ENCODE data around the gene CTBP2.

Gene CTBP2

GRCh38 chr10:125002423-125003145 lies 157.8 kb downstream of the CTBP2 start:
- H3K4me2 ChIP-seq (ENCODE audit: low read length) = no peak overlapping the region
- H3K27me3 ChIP-seq (ENCODE audit: control insufficient read depth, insufficient read depth, low read length) = no peaks in the 10 kb centered on the region
- H3K4me1 ChIP-seq (ENCODE audit: control insufficient read depth, insufficient read depth, low read length) = peaks cover 27% of the 10 kb centered on the region
- H3K4me3 ChIP-seq (ENCODE audit: low read length) = no peak overlapping the region
- H3K9ac ChIP-seq (ENCODE audit: low read depth, low read length) = no peak overlapping the region
- no peaks in the 10 kb centered on the region for H3K9me3 ChIP-seq (replicated peaks; ENCODE audit: low read length)
- H3K36me3 ChIP-seq (ENCODE audit: insufficient read depth, low read length) = peaks cover 71% of the 10 kb centered on the region

GRCh38 chr10:125002047-125002422 lies 158.3 kb downstream of the CTBP2 start:
- Histone ChIP-seq H3K4me2 (ENCODE audit: low read length) (no peak overlapping the region), H3K4me3 (ENCODE audit: low read length) (no peak overlapping the region), H3K27me3 (ENCODE audit: control insufficient read depth, insufficient read depth, low read length) (no peaks in the 10 kb centered on the region), H3K9me3 (replicated peaks; ENCODE audit: low read length) (no peaks in the 10 kb centered on the region), H3K36me3 (ENCODE audit: insufficient read depth, low read length) (peaks cover 75% of the 10 kb centered on the region), H3K9ac (ENCODE audit: low read depth, low read length) (no peak overlapping the region), H3K4me1 (ENCODE audit: control insufficient read depth, insufficient read depth, low read length) (peaks cover 21% of the 10 kb centered on the region)

GRCh38 chr10:125001313-125002046 lies 158.9 kb downstream of the CTBP2 start:
- Histone ChIP-seq H3K4me1 (ENCODE audit: control insufficient read depth, insufficient read depth, low read length) (peaks cover 16% of the 10 kb centered on the region), H3K4me2 (ENCODE audit: low read length) (no peak overlapping the region), H3K9ac (ENCODE audit: low read depth, low read length) (no peak overlapping the region), H3K27me3 (ENCODE audit: control insufficient read depth, insufficient read depth, low read length) (no peaks in the 10 kb centered on the region), H3K9me3 (replicated peaks; ENCODE audit: low read length) (no peaks in the 10 kb centered on the region), H3K4me3 (ENCODE audit: low read length) (no peak overlapping the region), H3K36me3 (ENCODE audit: insufficient read depth, low read length) (peaks cover 75% of the 10 kb centered on the region)

GRCh38 chr10:125000366-125001312 lies 159.7 kb downstream of the CTBP2 start:
- no peaks in the 10 kb centered on the region for H3K27me3 ChIP-seq (ENCODE audit: control insufficient read depth, insufficient read depth, low read length)
- no peaks in the 10 kb centered on the region for H3K9me3 ChIP-seq (replicated peaks; ENCODE audit: low read length)
- peak overlapping the region; percentile 50 for H3K9ac ChIP-seq (ENCODE audit: low read depth, low read length)
- H3K36me3 ChIP-seq (ENCODE audit: insufficient read depth, low read length) = peaks cover 77% of the 10 kb centered on the region
- H3K4me2 ChIP-seq (ENCODE audit: low read length) = no peak overlapping the region
- peaks cover 12% of the 10 kb centered on the region for H3K4me1 ChIP-seq (ENCODE audit: control insufficient read depth, insufficient read depth, low read length)
- H3K4me3 ChIP-seq (ENCODE audit: low read length) = no peak overlapping the region

DNA sequence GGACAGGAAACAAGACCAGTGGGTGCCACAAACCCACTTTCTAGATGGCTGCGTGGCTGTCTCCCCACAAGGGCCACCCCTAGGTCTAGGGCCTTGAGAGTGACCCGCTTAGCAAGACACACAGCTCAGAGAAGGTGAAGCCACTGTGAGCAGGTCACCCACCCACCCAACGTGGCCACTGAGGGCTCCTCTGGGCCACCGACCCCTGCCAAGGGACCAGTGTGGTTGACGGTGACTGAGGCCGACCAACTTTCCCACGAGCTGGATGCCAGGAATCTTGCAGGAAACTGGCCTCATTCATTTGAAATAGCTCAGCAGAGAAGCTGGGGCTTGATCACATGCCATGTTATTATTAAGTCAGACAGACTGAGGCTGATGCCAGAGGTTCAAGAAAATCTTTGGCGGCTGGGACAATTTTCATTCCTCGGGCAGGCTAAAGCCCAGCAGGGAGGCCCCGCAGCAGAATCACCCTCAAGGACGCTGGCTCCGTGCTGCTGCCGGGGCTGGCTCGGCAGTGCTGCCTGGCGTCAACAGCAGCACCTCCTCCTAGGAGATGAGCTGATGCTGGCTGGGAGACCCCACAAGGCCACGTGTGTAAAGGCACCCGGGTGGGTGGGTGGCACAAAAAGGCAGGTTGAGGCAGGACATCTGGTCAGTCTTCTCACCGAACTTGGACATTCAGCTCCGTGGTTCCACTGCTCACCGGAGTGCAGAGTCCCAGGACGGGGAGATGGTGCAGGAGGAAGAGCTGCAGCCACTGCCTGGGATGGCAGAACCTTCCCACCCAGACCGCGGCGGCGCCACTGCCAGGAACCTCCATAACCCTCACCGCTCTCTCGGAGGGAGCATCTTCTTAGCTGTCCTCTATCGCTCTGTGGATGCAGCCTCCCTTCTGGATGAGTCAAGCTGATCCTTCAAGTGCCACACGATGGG lies 160.7 kb downstream of the CTBP2 start:
- H3K9ac ChIP-seq (ENCODE audit: low read depth, low read length) = peak overlapping the region; percentile 50
- H3K9me3 ChIP-seq (replicated peaks; ENCODE audit: low read length) = no peaks in the 10 kb centered on the region
- H3K4me1 ChIP-seq (ENCODE audit: control insufficient read depth, insufficient read depth, low read length) = peaks cover 12% of the 10 kb centered on the region
- peak overlapping the region; percentile 28 for H3K4me2 ChIP-seq (ENCODE audit: low read length)
- H3K4me3 ChIP-seq (ENCODE audit: low read length) = no peak overlapping the region
- H3K27me3 ChIP-seq (ENCODE audit: control insufficient read depth, insufficient read depth, low read length) = no peaks in the 10 kb centered on the region
- peaks cover 80% of the 10 kb centered on the region for H3K36me3 ChIP-seq (ENCODE audit: insufficient read depth, low read length)

GRCh38 chr10:124998624-124999291 lies 161.6 kb downstream of the CTBP2 start:
- Histone ChIP-seq H3K36me3 (ENCODE audit: insufficient read depth, low read length) (peaks cover 82% of the 10 kb centered on the region), H3K4me1 (ENCODE audit: control insufficient read depth, insufficient read depth, low read length) (peaks cover 12% of the 10 kb centered on the region), H3K27me3 (ENCODE audit: control insufficient read depth, insufficient read depth, low read length) (no peaks in the 10 kb centered on the region), H3K4me2 (ENCODE audit: low read length) (no peak overlapping the region), H3K4me3 (ENCODE audit: low read length) (no peak overlapping the region), H3K9ac (ENCODE audit: low read depth, low read length) (no peak overlapping the region), H3K9me3 (replicated peaks; ENCODE audit: low read length) (no peaks in the 10 kb centered on the region)

DNA sequence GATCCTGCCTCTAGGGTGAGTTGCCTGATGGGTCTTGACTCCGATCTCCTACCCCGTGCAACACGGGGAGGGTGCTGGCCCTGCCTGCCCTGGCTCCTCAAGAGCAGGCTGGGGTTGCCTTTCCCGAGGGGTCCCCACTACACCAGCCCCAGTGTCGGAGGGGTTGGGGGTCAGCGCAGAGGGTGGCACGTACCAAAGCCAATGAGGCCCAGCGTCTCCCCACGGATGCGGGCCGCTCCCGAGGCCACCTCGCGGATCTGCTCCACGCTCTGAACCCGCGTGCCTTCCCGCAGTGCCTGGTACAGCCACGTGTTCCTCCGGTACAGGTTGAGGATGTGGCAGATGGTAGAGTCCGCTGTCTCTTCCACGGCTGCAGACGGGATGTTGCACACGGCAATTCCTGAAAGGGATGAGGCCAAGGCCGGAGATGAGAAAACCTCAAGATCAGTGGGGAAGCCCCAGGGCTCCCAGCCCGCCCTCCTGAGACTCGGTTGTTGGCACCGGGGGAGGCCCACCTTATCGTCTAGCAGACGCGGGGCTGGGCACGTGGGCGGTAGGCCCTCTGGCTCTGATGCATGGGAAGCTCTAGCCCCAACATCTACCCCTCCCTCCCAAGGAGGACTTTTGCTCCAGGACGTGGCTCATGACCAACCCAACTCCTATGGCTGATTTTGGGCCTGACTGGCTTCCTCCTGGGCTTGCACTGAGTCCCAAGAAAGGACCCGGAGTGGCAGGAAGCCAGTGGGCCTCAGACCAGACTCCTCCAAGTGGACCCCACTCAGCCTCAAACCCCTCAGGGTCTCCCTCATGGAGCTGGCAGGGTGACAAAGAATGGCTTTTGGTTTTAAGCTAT lies 162.4 kb downstream of the CTBP2 start:
- Histone ChIP-seq H3K4me2 (ENCODE audit: low read length) (no peak overlapping the region), H3K27me3 (ENCODE audit: control insufficient read depth, insufficient read depth, low read length) (no peaks in the 10 kb centered on the region), H3K9me3 (replicated peaks; ENCODE audit: low read length) (no peaks in the 10 kb centered on the region), H3K9ac (ENCODE audit: low read depth, low read length) (no peak overlapping the region), H3K4me3 (ENCODE audit: low read length) (no peak overlapping the region), H3K4me1 (ENCODE audit: control insufficient read depth, insufficient read depth, low read length) (peaks cover 12% of the 10 kb centered on the region), H3K36me3 (ENCODE audit: insufficient read depth, low read length) (peaks cover 87% of the 10 kb centered on the region)

GRCh38 chr10:124997306-124997705 lies 163.1 kb downstream of the CTBP2 start:
- H3K4me3 ChIP-seq (ENCODE audit: low read length) = no peak overlapping the region
- no peaks in the 10 kb centered on the region for H3K9me3 ChIP-seq (replicated peaks; ENCODE audit: low read length)
- no peaks in the 10 kb centered on the region for H3K27me3 ChIP-seq (ENCODE audit: control insufficient read depth, insufficient read depth, low read length)
- H3K4me1 ChIP-seq (ENCODE audit: control insufficient read depth, insufficient read depth, low read length) = peaks cover 12% of the 10 kb centered on the region
- H3K36me3 ChIP-seq (ENCODE audit: insufficient read depth, low read length) = peaks cover 85% of the 10 kb centered on the region
- H3K4me2 ChIP-seq (ENCODE audit: low read length) = no peak overlapping the region
- no peak overlapping the region for H3K9ac ChIP-seq (ENCODE audit: low read depth, low read length)

DNA sequence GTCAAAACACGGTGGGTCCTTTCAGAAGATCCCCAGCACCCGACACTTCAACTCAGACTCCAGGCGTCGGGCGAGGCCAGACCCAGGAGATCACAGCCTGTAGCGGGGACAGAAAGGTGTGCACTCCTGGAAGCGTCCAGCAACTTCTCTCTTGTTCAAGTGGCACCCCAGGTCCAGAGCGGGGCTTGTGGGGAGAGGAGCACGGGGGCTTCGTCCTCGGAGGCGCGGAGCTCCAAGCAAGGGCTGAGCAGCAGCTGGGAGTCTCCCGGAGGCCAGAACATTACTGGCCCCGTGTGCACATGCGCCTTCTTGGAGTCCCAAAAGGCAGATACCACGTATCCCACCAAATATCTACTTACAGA lies 163.5 kb downstream of the CTBP2 start:
- no peak overlapping the region for H3K4me2 ChIP-seq (ENCODE audit: low read length)

More for the DNA sequence above, 163.5 kb downstream of the CTBP2 start:
- peaks cover 85% of the 10 kb centered on the region for H3K36me3 ChIP-seq (ENCODE audit: insufficient read depth, low read length)
- H3K4me3 ChIP-seq (ENCODE audit: low read length) = no peak overlapping the region
- H3K9me3 ChIP-seq (replicated peaks; ENCODE audit: low read length) = no peaks in the 10 kb centered on the region
- no peak overlapping the region for H3K9ac ChIP-seq (ENCODE audit: low read depth, low read length)
- no peaks in the 10 kb centered on the region for H3K27me3 ChIP-seq (ENCODE audit: control insufficient read depth, insufficient read depth, low read length)
- peaks cover 12% of the 10 kb centered on the region for H3K4me1 ChIP-seq (ENCODE audit: control insufficient read depth, insufficient read depth, low read length)
